ENCODE measurements around the gene LSM14A. TPM values are rescaled to one million over a fixed set of nuclear protein-coding genes. Genes with fewer than 3 reads are reported as not detected.

LSM14A gene
- total and polyA plus RNA-seq, 9 of the 15 experiments (the other 6 are each of a cell fraction or from before 2014, with no cell fraction given) = 19.5 to 150 (median 95.1) TPM

DNA sequence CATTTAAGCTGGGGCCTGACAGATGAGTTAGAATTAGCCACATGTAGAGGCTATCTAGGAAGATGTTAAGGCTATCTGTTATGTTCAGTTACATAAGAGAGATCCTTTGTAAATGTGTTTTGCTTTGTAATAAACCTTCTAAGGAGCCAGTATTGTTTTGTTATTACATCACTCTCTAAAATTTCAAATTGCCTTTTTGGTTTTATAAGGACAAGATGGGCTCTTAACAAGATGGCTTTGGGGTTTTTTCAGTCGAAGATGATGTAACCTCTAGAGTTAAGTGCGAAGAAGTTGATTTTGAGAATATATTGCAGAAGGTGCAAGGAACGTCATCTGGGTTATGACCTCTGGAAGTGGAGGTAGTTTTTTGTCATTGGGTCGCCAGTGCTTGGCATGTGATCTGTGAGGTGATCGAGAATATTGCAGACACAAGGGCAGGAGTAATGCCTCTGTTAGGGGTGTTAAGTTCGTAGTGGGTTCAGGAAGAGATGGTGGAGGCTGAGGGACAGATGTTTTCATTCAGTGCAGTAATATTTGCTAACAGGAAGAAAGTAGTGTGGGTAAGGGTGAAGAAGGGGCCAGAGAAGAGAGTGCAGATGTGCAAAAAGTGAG lies 12.7 kb downstream of the LSM14A start (continued):
- TF ChIP-seq, protein P1, sequence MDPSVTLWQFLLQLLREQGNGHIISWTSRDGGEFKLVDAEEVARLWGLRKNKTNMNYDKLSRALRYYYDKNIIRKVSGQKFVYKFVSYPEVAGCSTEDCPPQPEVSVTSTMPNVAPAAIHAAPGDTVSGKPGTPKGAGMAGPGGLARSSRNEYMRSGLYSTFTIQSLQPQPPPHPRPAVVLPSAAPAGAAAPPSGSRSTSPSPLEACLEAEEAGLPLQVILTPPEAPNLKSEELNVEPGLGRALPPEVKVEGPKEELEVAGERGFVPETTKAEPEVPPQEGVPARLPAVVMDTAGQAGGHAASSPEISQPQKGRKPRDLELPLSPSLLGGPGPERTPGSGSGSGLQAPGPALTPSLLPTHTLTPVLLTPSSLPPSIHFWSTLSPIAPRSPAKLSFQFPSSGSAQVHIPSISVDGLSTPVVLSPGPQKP (CRISPR knock-in tag; IDR thresholded peaks at IDR 0.05) = no peak
- TF ChIP-seq, protein P2, sequence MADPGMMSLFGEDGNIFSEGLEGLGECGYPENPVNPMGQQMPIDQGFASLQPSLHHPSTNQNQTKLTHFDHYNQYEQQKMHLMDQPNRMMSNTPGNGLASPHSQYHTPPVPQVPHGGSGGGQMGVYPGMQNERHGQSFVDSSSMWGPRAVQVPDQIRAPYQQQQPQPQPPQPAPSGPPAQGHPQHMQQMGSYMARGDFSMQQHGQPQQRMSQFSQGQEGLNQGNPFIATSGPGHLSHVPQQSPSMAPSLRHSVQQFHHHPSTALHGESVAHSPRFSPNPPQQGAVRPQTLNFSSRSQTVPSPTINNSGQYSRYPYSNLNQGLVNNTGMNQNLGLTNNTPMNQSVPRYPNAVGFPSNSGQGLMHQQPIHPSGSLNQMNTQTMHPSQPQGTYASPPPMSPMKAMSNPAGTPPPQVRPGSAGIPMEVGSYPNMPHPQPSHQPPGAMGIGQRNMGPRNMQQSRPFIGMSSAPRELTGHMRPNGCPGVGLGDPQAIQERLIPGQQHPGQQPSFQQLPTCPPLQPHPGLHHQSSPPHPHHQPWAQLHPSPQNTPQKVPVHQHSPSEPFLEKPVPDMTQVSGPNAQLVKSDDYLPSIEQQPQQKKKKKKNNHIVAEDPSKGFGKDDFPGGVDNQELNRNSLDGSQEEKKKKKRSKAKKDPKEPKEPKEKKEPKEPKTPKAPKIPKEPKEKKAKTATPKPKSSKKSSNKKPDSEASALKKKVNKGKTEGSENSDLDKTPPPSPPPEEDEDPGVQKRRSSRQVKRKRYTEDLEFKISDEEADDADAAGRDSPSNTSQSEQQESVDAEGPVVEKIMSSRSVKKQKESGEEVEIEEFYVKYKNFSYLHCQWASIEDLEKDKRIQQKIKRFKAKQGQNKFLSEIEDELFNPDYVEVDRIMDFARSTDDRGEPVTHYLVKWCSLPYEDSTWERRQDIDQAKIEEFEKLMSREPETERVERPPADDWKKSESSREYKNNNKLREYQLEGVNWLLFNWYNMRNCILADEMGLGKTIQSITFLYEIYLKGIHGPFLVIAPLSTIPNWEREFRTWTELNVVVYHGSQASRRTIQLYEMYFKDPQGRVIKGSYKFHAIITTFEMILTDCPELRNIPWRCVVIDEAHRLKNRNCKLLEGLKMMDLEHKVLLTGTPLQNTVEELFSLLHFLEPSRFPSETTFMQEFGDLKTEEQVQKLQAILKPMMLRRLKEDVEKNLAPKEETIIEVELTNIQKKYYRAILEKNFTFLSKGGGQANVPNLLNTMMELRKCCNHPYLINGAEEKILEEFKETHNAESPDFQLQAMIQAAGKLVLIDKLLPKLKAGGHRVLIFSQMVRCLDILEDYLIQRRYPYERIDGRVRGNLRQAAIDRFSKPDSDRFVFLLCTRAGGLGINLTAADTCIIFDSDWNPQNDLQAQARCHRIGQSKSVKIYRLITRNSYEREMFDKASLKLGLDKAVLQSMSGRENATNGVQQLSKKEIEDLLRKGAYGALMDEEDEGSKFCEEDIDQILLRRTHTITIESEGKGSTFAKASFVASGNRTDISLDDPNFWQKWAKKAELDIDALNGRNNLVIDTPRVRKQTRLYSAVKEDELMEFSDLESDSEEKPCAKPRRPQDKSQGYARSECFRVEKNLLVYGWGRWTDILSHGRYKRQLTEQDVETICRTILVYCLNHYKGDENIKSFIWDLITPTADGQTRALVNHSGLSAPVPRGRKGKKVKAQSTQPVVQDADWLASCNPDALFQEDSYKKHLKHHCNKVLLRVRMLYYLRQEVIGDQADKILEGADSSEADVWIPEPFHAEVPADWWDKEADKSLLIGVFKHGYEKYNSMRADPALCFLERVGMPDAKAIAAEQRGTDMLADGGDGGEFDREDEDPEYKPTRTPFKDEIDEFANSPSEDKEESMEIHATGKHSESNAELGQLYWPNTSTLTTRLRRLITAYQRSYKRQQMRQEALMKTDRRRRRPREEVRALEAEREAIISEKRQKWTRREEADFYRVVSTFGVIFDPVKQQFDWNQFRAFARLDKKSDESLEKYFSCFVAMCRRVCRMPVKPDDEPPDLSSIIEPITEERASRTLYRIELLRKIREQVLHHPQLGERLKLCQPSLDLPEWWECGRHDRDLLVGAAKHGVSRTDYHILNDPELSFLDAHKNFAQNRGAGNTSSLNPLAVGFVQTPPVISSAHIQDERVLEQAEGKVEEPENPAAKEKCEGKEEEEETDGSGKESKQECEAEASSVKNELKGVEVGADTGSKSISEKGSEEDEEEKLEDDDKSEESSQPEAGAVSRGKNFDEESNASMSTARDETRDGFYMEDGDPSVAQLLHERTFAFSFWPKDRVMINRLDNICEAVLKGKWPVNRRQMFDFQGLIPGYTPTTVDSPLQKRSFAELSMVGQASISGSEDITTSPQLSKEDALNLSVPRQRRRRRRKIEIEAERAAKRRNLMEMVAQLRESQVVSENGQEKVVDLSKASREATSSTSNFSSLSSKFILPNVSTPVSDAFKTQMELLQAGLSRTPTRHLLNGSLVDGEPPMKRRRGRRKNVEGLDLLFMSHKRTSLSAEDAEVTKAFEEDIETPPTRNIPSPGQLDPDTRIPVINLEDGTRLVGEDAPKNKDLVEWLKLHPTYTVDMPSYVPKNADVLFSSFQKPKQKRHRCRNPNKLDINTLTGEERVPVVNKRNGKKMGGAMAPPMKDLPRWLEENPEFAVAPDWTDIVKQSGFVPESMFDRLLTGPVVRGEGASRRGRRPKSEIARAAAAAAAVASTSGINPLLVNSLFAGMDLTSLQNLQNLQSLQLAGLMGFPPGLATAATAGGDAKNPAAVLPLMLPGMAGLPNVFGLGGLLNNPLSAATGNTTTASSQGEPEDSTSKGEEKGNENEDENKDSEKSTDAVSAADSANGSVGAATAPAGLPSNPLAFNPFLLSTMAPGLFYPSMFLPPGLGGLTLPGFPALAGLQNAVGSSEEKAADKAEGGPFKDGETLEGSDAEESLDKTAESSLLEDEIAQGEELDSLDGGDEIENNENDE (IDR thresholded peaks at IDR 0.05; ENCODE audit: low read depth, low read length) = no peak

Measured in K562 (cell line).